Esophagus muscularis mucosa (tissue), 4 donors: ENCODE data around the gene PPT1.

Experiments
- EP300 ChIP-seq: sonication (generic); formaldehyde crosslinking; IDR thresholded peaks from one replicate; pipeline ENCODE4 v1.6.1; 2017; ENCODE audit warnings: antibody characterized with exemption
- POLR2A ChIP-seq: fragments of 450-650 bp; IDR thresholded peaks from one replicate; pipeline ENCODE4 v1.6.1; 2017; ENCODE audit warnings: antibody characterized with exemption, moderate library complexity, mild to moderate bottlenecking, low read depth
- POLR2AphosphoS5 ChIP-seq, 2 donors: sonication (generic); formaldehyde crosslinking; IDR thresholded peaks; one replicate each; pipeline ENCODE4 v1.6.1; 2017; ENCODE audit warnings: antibody characterized with exemption in 2 of 2
- TF ChIP-seq, protein P1 (sequence below), 3 experiments: fragments of 200-600 bp in 2 of 3; fragments of 450-650 bp in 1 of 3; sonication (generic) in 2 of 3; IDR thresholded peaks; one replicate each; pipeline ENCODE4 v1.5.1; 2017 to 2019; ENCODE audit warnings: antibody characterized with exemption in 3 of 3, mild to moderate bottlenecking in 2 of 3, moderate library complexity in 1 of 3

DNA sequence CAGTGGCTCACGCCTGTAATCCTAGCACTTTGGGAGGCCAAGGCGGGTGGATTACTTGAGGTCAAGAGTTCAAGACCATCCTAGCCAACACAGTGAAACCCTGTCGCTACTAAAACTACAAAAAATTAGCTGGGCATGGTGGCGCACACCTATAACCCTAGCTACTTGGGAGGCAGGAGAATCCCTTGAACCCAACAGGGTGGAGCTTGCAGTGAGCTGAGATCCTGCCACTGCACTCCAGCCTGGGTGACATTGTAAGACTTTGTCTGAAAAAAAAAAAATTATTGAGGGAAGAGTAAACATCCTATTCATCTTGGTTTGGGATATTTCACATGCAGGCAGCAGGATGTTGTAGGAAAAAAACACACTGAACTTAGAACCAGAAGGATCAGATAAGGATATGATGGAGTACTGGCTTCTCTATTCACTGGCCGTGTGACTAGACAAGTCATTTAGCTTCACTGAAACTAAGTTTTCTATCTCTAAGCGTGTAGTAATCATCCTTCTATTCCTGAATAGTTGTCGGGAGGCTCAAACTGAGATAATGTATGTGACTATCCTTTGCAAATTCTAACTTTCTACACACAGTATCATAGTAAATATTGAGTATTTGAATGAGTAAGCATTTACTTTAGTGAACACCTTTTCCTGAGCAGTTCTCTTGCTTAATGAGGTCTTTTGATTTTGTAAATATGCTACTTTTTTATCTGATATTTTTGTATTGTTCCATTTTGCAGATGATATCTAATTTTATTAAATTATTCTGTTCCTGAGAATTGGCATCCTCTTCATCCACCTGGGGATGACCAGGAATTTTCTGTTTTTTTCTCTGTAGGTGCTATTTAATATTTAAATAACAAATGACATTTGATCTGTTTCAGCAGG, 38.4 kb downstream of the PPT1 start:
- TF ChIP-seq POLR2AphosphoS5 (IDR thresholded peaks at IDR 0.05) (no peak), POLR2A (no peak), EP300 (no peak)
- TF ChIP-seq, protein P1, sequence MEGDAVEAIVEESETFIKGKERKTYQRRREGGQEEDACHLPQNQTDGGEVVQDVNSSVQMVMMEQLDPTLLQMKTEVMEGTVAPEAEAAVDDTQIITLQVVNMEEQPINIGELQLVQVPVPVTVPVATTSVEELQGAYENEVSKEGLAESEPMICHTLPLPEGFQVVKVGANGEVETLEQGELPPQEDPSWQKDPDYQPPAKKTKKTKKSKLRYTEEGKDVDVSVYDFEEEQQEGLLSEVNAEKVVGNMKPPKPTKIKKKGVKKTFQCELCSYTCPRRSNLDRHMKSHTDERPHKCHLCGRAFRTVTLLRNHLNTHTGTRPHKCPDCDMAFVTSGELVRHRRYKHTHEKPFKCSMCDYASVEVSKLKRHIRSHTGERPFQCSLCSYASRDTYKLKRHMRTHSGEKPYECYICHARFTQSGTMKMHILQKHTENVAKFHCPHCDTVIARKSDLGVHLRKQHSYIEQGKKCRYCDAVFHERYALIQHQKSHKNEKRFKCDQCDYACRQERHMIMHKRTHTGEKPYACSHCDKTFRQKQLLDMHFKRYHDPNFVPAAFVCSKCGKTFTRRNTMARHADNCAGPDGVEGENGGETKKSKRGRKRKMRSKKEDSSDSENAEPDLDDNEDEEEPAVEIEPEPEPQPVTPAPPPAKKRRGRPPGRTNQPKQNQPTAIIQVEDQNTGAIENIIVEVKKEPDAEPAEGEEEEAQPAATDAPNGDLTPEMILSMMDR (IDR thresholded peaks at IDR 0.05), result no peak
